ENCODE results near the gene STAT1. TPM values are rescaled to one million over a fixed set of nuclear protein-coding genes. Genes with fewer than 3 reads are reported as not detected.

STAT1 gene
- total RNA-seq, 2 experiments from 2014 or later = 56.6 to 57.8 TPM

GRCh38 chr2:190927301-190927700, 86.7 kb downstream of the STAT1 start:
- POLR2A ChIA-PET = no interaction called here
- no peak for TF ChIP-seq CTCF (IDR thresholded peaks at IDR 0.05)
- intact Hi-C loops (cut with DNase I, micrococcal nuclease) = no loop called here
- ATAC-seq (ENCODE audit: poor library complexity) (no peak), DNase-seq (no peak)
- no peak overlapping the region for H3K4me3 Mint-ChIP-seq
- no peaks in the 10 kb centered on the region for H3K27me3 ChIP-seq (ENCODE audit: control insufficient read depth in 1 of 2, insufficient read depth in 2 of 2, low read length in 2 of 2)
- H3K9me3 Mint-ChIP-seq = no peaks in the 10 kb centered on the region
- peaks cover 93% of the 10 kb centered on the region for H3K36me3 Mint-ChIP-seq (ENCODE audit: low read depth)
- no peak overlapping the region for H3K4me3 ChIP-seq (ENCODE audit: low read length)
- H3K9me3 ChIP-seq (ENCODE audit: control insufficient read depth in 1 of 2, insufficient read depth in 1 of 2, low read length in 2 of 2) = no peaks in the 10 kb centered on the region
- no peak overlapping the region for H3K27ac Mint-ChIP-seq
- H3K27ac ChIP-seq (ENCODE audit: low read depth in 1 of 2, low read length in 2 of 2) = no peak overlapping the region
- peaks cover 22% of the 10 kb centered on the region for H3K4me1 Mint-ChIP-seq (ENCODE audit: low read depth)
- no peaks in the 10 kb centered on the region for H3K4me1 ChIP-seq (ENCODE audit: insufficient read depth, low read length)
- no peaks in the 10 kb centered on the region for H3K27me3 Mint-ChIP-seq
- CTCF ChIA-PET = no interaction called here
- peaks cover 82% of the 10 kb centered on the region for H3K36me3 ChIP-seq (ENCODE audit: insufficient read depth, low read length)

- no peaks in the 10 kb centered on the region for H3K9me3 Mint-ChIP-seq
- ChIA-PET CTCF (interaction anchor here (1.0 kb wide), 1 partner anchor 25 kb away, joined by 3 read pairs; no protein-coding TSS in a partner anchor), POLR2A (no interaction called here)
- Histone ChIP-seq H3K27ac (ENCODE audit: low read depth in 1 of 2, low read length in 2 of 2) (no peak overlapping the region), H3K4me3 (ENCODE audit: low read length) (no peak overlapping the region), H3K36me3 (ENCODE audit: insufficient read depth, low read length) (peaks cover 78% of the 10 kb centered on the region), H3K27me3 (ENCODE audit: control insufficient read depth in 1 of 2, insufficient read depth in 2 of 2, low read length in 2 of 2) (no peaks in the 10 kb centered on the region), H3K9me3 (ENCODE audit: control insufficient read depth in 1 of 2, insufficient read depth in 1 of 2, low read length in 2 of 2) (no peaks in the 10 kb centered on the region), H3K4me1 (ENCODE audit: insufficient read depth, low read length) (no peaks in the 10 kb centered on the region)
- peaks cover 82% of the 10 kb centered on the region for H3K36me3 Mint-ChIP-seq (ENCODE audit: low read depth)
- TF ChIP-seq CTCF (IDR thresholded peaks at IDR 0.05) = no peak
- intact Hi-C loops (cut with DNase I, micrococcal nuclease) = no loop called here
- DNase-seq = no peak
- peak overlapping the region; percentile 21 for H3K27ac Mint-ChIP-seq
- peaks cover 28% of the 10 kb centered on the region for H3K4me1 Mint-ChIP-seq (ENCODE audit: low read depth)
- H3K27me3 Mint-ChIP-seq = no peaks in the 10 kb centered on the region
- no peak overlapping the region for H3K4me3 Mint-ChIP-seq
- no peak for ATAC-seq (ENCODE audit: poor library complexity)
Measured at GRCh38 chr2:190922376-190922775, 91.6 kb downstream of the STAT1 start.

- Histone ChIP-seq H3K4me3 (ENCODE audit: low read length) (no peak overlapping the region), H3K4me1 (ENCODE audit: insufficient read depth, low read length) (no peaks in the 10 kb centered on the region), H3K9me3 (ENCODE audit: control insufficient read depth in 1 of 2, insufficient read depth in 1 of 2, low read length in 2 of 2) (no peaks in the 10 kb centered on the region), H3K36me3 (ENCODE audit: insufficient read depth, low read length) (peaks cover 73% of the 10 kb centered on the region), H3K27me3 (ENCODE audit: control insufficient read depth in 1 of 2, insufficient read depth in 2 of 2, low read length in 2 of 2) (no peaks in the 10 kb centered on the region), H3K27ac (ENCODE audit: low read depth in 1 of 2, low read length in 2 of 2) (no peak overlapping the region)
- no peak for ATAC-seq (ENCODE audit: poor library complexity)
- no peak for DNase-seq
- peaks cover 81% of the 10 kb centered on the region for H3K36me3 Mint-ChIP-seq (ENCODE audit: low read depth)
- no peak for TF ChIP-seq CTCF (IDR thresholded peaks at IDR 0.05)
- H3K4me3 Mint-ChIP-seq = no peak overlapping the region
- H3K27me3 Mint-ChIP-seq = no peaks in the 10 kb centered on the region
- H3K9me3 Mint-ChIP-seq = no peaks in the 10 kb centered on the region
- POLR2A ChIA-PET = interaction anchor here (0.6 to 1.4 kb wide), 2 partner anchors 38 to 107 kb away, joined by 3 to 4 read pairs; no protein-coding TSS in a partner anchor
- intact Hi-C loops (cut with DNase I, micrococcal nuclease) = no loop called here
- peak overlapping the region; percentile 26 for H3K27ac Mint-ChIP-seq
- CTCF ChIA-PET = interaction anchor here (1.2 kb wide), 1 partner anchor 51 kb away, joined by 3 read pairs; no protein-coding TSS in a partner anchor
- H3K4me1 Mint-ChIP-seq (ENCODE audit: low read depth) = peaks cover 49% of the 10 kb centered on the region
Measured at GRCh38 chr2:190920085-190920484, 93.9 kb downstream of the STAT1 start.

Other genes starting within 250 kb of the STAT1 start
- 100 to 1,000 TPM; 215 to 224 TPM for gene GLS, start 133.3 kb downstream of the STAT1 start, total RNA-seq
- 10 to 100 TPM; 77.1 to 83.0 TPM for gene STAT4, start 136.8 kb upstream of the STAT1 start, total RNA-seq
- 1 to 10 TPM in 1 of 2 experiments, under 1 TPM in 1; 0.98 to 1.3 TPM for gene MYO1B, start 231.2 kb upstream of the STAT1 start, total RNA-seq

Data from CD4-positive, alpha-beta T cell (primary cell).